GM21367 (cell line): ENCODE measurements around the gene FOSL1.

Source experiments
- ATAC-seq: cut with Tn5 transposase; IDR thresholded peaks from one replicate; pipeline ENCODE4 v1.9.1; 2021; ENCODE audit not compliant: unreplicated experiment

FOSL1 gene

GRCh38 chr11:65882120-65883057 lies 17.8 kb downstream of the FOSL1 start:
- no peak for ATAC-seq

GRCh38 chr11:65880844-65881421 lies 19.3 kb downstream of the FOSL1 start:
- no peak for ATAC-seq

- ATAC-seq: no peak
Observed at GRCh38 chr11:65880027-65880426, 20.2 kb downstream of the FOSL1 start.

DNA sequence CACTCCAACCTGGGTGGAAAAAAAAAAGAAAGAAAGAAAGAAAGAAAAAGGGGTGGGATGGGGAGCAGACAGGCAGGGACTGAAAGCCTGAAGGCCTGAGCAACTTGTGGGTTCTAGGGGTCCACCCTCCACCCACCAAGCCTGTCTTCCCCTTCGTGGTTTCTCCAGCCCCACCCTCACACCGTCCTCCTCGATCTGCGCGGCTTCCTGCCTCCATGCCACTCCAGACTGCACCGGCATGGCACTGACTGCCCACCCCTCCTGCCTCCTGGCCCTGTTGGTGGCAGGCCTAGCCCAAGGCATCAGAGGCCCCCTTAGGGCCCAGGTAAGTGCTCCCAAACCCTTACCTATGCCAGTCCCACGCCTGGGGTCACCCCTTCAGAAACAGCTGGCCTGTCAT lies 20.6 kb downstream of the FOSL1 start, which contains the start of gene CTSW:
Gene CTSW (plus strand): TSS at position 221 of the 400 bp plus-strand sequence. CDS start 18 bp downstream, at position 239.
- ATAC-seq: no peak

DNA sequence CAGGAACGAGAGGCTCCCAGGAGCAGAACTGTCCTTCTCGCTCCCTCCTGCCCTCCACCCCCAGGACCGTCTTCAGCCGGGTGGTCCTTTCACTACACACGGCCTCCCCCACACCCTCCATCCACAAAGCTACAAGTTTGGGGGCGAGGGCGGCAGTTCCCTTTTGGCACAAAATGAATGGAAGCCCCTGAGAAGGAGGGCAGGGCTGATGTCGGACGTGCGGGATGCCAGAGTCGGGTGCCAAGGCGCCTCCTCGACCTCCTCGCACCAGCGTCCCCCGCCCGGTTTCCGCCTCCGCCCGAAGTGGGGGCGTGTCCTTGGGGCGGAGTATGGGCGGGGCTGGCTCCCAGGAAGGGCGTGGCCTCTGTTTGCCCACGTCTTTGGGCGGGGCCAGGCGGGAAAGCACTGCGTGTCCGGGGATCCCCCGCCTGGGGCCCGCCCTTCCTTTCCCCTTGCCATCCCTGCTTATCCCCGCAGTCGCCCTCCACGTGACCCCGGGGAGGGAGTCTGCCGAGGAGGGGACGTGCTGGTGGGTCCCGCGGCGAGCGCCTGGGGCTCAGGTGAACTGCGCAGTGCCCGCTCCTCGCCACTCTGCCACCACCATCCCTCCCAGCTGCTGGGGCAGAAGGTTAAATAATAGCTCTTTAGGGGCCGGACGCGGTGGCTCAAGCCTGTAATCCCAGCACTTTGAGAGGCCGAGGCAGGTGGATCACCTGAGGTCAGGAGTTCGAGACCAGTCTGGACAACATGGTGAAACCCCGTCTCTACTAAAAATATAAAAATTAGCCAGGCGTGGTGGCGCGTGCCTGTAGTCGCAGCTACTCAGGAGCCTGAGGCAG lies 26.7 kb downstream of the FOSL1 start:
- ATAC-seq: peak; percentile 60

GRCh38 chr11:65872586-65873317 lies 27.4 kb downstream of the FOSL1 start, which contains the start of gene EFEMP2:
EFEMP2 (minus strand) TSS chr11:65872800; CDS start chr11:65872354, 446 bp downstream.
- no peak for ATAC-seq

DNA sequence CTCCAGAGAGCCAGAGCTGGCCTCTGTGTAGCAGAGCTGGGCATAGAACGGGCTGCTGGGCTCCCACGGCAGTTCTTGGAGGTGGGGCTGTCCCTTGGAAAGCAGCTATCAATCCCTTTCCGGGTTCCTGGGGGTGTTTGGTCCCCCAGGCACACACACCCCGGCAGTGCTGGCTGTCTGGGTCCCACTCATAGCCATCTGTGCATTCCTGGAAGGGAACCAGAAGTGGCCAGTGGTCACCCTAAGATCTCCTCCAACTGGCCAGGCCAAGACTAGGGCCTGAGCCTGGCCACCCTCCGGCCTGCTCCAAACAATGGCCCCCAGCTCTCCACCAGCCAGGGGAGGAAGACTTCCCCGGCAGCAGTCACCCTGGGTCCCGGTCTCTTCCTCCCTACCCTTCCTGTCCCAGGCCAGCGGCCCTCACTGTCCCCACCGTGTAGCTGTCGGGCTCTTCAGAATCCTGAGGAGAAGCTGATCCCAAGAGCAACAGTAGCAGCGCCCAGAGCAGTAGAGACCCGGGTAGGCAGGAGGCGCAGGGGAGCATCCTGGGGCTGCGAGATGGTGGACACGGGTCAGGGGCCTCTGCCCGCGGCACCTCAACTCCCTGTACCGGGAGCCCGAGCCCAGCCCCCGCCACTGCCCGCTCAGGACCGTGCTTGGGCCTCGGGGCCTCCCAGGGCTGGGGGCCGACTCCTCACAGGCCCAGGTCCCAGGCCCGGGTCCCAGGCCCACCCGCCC lies 28.2 kb downstream of the FOSL1 start:
- ATAC-seq: no peak

DNA sequence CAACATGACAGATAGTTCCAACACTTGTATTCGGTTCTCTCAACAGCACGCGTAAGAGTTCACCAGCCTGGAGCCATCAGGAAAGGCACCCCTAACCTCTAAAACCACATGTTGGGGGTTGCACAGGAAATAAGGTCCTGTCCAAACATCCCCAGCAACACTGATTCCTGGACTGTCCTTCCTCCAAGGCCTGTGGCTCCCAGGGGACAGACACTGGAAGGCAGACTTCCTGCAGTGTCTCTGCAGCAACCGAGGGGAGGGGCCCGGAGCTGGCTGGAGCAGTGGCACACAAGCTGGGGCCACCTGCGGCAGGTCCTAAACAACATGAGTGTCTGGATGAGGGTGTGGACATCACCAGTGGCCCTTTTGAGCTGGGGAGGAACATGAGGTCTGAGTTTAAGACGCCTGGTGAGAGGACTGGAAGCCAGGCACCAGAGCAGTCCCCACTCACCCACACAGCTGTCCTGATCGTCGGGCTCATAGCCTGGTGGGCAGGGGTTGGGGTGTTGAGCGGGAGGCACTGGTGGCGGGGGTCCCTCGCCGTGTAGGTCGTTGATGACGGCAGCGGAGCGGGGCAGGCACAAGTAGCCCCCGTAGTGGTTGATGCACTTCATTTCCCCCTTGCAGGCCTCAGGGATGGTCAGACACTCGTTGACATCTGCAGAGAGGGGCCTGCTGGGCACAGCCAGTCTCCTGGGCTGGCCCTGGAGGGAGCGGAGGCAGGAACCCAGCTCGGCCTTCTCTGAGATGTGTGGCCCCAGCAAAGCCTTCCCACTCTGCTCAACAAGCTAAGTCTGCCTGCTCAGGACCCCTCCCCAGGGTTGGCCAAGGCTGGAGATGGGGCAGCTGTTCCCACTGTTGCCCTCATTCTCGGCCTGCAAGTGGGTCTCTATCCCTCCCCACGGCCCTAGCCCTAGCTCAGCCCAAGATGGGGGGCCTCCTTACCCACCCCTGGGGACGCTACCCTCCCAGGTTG lies 29.2 kb downstream of the FOSL1 start:
- no peak for ATAC-seq

DNA sequence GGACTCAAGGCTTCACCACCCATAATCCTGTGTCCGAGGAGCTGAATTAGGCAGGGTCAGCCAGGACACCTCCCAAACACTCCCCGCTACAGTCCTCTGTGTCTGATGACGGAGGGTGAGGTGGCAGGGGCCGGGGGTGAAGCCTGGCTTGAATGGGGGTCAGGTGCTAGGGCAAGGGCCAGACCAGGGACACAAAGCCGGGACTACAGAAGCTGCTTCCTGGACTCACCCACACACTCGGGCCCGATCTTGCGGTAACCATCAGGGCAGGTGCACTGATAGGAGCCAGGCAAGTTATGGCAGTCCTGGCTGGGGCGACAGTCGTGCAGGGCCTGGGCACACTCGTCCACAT lies 29.9 kb downstream of the FOSL1 start:
- no peak for ATAC-seq

DNA sequence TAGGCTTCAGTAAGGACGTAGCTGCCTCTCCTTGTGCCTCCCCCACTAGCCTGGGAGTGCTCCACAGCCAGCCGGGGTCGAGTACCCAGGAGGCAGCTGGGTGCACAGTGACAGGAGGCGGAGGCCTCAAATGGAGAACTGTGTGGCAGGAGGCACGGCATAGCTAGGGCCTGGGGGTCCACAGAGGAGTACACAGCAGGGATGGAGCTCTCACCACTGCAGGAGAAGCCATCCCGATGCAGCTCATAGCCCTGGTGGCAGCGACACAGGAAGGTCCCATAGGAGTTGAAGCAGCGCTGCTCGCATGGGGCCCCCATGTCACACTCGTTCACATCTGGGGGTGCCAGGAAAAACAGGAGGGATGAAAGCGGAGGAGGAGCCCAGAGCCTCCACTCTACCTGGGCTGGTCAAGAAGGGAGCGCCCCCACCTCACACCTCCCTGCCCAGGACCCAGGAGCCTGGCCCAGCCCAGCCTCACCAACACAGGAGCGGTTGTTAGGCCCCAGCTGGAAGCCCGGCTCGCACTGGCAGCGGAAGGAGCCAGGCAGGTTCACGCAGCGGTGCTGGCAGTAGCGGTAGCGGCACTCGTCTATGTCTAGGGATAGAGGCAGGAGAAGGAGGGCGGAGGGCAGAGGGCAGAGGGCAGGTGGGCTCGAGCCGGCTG lies 30.4 kb downstream of the FOSL1 start:
- no peak for ATAC-seq

GRCh38 chr11:65868907-65869306 lies 31.3 kb downstream of the FOSL1 start:
- no peak for ATAC-seq

DNA sequence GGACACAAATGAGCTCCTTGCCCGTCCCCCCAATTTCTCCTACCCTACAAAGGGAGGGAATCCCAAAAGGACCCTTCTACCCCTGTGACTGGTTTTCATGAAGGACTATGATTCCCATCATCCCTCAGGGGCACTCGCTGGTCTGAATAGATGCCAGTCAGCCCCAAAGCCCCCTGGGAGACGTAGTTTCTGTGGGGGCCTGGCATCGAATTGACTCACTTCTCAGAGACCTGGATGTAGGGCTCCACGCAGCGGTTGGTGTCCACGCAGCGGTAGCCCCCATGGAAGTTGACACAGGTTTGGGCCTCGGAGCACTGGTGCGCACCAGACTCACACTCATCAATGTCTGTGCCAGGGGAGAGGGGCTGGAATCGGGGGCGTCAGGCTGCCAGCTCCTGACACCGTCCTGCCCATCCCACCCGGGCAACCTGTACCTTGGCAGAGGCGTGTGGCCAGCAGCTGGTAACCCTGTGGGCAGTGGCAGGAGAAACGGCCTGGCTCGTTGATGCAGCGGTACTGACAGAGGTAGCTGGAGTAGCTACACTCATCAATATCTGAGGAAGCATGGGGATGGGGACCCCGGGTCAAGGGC lies 32.0 kb downstream of the FOSL1 start:
- ATAC-seq: no peak

DNA sequence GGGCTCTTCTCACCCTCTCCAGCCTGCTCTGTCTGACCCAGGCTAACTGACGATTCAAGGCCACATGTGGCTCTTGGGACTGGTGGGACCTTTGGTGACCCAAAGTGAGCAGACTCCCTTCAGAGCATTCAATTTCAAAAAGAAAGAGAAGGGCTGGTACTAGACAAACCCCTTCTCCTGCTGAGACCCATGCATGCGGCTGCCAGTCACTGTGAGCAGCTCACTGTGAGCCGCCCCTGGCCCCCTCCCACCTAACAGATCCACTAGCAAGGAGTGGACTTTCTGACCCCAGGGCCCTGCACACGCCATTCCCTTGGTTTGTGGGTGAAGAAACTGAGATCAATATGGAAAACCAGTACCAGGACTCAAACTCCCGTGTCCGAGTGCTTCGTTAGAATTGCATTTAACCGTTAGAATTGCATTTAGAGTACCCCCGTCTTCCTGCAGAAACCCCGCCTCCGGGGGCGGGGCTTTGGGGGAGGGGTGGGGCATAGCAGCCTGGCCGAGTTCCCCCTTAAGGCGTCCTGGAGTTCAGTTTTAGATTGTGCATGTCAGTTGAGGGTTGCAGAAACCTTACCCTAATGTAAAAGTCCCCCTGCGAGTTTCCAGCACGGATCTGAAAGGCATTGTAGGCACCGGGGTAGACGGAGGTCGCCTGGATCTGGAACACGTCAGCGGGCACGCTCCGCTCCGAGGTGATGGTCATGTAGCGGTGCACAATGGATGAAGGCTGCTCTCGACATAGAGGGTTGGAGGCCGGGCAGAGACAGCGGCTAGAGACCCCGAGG lies 32.7 kb downstream of the FOSL1 start:
- no peak for ATAC-seq

DNA sequence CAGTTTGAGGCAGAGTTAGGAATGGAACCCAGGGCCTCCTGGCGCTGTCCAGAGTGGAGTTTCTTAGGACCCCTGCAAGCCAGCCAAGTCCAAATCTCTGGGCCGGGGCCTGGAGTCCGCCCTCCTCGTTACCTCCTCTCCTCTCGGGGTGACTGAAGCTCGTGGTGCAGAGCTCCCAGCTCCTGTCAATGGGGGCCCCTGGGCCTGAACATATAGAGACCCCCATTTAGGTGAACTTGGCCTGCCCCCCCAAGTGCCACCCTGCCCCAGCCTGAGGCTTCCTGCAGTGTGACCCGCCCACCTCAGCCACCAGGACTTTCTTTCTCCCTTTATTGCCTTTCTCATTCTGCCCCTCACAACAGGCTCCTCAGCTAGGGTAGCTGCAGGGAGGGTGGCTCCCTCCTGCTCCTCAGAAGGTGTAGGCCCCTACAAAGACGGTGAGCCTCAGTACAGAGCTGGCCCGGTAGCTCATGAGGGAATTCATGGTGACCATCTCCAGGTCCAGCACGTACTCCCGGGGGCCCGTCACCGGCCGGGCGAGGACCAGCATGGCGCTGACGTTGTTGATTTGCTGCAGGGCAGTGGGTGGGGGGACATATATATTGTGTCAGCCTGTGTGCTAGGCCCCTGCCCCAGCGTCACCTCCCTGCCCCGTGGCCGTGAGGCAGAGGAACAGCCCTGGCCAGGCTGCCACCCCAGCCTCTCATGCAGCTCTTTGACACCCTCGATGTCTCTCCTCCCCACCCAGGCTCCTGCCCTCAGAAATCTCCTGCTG lies 33.5 kb downstream of the FOSL1 start:
- no peak for ATAC-seq

DNA sequence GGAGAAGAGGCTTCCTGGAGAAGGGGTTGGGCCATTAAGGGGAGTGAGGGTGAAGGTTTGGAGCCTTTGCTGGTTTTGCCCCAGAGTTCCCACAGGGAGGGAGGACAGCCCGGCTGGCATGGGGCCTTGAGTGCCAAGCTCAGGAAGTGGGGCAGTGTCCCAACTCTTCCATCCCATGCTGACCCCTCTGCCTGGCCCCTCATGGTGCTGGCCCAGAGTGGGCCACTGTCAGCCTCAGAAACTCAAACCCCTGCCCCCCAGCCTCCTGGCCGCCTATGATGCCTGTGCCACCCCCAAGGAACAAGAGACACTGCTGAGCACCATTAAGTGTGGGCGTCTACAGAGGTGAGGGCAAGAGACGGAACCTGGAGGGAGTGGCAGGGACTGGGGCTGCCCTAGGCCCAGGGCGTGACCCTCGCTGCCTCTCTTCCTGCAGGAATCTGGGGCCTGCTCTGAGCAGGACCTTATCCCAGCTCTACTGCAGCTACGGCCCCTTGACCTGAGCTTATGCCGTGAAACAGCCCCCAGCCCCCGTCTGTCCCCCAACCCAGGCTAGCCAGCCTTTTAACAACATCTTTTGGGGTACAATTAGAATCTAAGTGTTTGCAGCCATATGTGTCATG lies 34.5 kb downstream of the FOSL1 start:
- no peak for ATAC-seq
